HG03442 (cell line): ENCODE data around the gene OCA2.
"Not testable (repeated sequence)": the region's sequence is repeated elsewhere in the genome, so short reads cannot be mapped to it uniquely, and the experiment has no call there.

Experiments
- ATAC-seq: cut with Tn5 transposase; IDR thresholded peaks from one replicate; pipeline ENCODE4 v1.9.1; 2021; ENCODE audit warnings: mild to moderate bottlenecking, moderate library complexity; ENCODE audit not compliant: unreplicated experiment

The OCA2 gene

DNA sequence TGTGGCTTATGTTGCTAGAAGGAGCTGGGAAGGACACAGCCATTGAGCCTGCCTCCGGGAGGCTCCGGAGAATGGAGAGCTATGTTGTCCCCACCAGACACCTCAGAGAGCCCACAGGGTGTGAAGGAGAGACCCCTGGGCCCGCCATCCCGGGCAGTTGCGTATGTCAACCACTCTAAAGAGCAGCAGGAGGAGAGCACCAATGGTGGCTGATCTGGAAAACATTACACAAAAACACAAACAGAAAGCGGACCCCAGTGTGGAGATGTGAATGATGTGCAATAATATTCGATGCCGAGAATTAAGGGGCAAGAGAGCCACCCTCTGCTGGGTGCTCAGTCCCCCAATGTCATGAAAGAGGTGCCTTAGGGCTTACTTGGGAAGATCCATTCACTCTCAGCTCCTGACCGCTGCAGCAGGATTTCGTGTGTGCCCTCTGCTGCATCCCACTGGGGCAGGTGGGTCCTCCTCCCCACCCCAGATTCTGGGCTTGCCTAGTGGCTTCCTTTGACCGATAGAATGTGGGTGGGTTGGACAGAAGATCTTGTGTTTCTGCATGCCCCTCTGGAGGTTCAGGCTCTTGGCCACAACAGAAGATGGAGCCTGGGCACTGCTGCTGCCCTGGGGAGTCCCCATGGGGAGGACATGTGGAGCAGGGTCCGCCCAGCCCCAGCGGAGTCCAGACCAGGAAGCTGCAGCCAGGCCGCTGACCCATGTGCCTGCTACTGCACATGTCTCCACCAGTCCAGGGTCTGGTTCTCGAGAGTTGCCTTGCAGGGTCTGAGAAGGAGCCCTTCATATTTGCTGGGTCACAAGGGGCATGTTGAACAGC, 245.3 kb downstream of the OCA2 start:
- no peak for ATAC-seq

DNA sequence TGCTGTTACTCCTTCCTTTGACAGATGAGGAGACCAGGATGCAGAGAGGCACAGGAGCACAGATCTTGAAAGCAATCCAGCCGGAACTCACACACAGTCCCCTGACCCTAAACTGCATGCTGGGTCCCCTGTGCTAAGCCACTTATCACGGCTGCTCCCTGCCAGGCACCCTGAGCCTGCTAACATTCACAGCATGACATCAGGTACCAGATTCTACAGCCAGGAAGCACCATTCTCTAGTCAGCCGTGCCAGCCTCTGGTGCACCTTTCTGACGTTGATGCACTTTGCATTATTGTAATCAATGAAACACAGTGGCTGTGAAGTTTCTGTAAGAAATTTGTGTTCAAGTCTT, 247.3 kb downstream of the OCA2 start:
- no peak for ATAC-seq

DNA sequence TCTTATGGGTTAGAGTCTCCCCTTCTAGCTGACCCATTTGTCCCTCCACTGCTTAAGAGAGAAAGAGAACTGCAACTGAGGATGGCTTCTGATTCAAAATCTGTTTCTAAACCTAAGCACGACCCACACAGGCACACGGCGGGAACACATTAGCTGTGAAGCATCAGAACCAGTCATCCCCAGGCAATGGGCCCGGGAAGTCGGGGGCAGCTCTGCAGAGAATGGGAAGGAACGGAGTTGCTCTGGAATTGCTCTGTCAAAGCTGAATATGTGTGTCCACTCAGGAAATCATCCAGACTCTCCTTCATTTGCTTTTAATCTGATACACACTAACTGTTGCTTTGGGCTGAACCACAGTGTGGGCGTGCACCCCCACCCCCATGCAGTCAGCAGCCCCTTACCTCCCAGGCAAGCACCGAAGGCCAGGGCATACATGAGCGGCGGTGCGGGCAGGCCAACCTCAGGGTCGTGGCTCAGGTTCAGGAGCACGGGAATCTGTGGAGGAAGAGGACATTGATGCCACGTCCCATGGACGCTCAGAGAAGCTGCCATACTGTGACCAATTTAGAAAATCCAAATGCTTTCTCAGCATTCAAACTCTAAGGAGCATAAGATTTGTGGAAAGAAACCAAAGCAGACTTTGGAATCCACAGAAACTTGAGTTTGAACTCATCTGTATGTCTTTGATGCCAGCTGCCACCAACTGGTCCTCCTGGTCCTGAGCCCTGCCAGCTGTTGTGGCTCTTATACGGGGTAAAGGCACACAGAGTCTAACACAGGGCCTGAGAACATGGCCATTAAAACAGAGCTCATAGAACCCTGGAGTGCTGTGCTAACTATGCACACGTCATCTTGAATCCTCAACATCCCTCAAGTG, 247.9 kb downstream of the OCA2 start:
- no peak for ATAC-seq

DNA sequence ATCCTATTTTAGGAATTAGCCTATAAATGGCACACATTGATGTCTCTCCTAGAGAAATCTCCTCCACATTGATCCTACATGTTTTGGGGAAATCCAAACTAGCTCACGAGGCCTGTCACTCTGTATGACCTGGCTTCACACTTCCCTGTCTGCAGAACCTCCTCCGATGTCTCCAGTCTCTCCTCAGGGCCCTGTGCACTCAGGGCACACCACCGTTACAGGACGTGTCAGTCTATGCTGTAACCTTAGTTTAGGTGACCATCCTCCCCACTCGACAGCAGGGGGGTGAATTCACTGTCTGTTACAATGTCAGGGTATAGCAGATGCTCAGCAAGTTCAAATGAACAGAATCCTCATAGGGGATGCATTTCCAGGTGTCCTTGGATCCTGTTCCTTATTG, 249.1 kb downstream of the OCA2 start:
- no peak for ATAC-seq

DNA sequence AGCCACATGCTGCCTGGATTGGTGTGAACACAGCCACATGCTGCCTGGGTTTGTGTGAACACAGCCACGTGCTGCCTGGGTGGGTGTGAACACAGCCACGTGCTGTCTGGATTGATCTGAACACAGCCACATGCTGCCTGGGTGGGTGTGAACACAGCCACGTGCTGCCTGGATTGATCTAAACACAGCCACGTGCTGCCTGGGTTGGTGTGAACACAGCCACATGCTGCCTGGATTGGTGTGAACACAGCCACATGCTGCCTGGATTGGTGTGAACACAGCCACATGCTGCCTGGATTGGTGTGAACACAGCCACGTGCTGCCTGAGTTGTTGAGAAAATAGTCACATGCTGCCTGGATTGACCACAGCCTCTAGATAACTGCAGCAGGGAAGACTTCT, 250.2 kb downstream of the OCA2 start:
- not testable (repeated sequence) for ATAC-seq

DNA sequence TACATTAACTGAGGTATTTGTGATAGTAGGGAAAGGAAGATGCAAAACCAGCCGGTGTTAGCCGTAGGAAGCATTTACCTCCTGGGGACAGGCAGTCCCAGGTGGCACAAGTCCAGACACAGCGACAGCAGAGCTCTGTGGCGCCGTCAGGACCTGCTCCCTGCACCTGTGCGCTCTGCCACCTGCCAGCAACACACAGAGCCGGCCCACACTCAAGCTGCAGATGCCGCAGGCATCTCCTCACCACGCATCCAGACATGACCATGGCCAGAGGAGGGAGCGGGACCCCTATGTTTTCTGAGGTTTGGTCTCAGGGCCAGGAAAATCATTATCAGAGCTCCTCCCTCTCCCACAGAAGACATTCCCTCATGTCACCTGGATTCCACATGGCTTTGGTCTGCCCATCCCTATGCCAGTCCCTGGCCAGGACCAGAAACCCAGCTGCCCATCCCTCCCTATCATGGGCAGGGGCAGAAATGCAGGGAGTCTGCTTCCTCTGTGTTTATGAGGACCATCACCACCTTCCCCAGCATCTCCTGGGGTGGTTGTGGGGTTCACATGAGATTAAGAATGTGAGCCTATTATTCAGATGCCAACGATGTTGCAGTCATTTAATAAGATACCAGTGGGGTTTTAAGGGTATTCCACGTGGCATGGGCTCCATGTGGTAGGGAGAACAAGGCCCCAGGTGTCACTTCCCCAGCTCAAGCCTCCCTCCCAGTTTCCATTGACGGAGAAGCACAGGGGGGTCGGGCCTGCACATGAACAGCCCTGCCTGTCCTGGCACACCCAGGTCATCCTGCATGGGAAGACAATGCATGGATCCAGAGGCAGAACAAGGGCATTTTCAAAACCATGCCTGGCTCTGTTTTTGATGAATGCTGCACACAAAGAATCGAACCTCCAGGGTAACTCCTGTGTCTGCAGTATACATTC, 251.1 kb downstream of the OCA2 start:
- no peak for ATAC-seq

DNA sequence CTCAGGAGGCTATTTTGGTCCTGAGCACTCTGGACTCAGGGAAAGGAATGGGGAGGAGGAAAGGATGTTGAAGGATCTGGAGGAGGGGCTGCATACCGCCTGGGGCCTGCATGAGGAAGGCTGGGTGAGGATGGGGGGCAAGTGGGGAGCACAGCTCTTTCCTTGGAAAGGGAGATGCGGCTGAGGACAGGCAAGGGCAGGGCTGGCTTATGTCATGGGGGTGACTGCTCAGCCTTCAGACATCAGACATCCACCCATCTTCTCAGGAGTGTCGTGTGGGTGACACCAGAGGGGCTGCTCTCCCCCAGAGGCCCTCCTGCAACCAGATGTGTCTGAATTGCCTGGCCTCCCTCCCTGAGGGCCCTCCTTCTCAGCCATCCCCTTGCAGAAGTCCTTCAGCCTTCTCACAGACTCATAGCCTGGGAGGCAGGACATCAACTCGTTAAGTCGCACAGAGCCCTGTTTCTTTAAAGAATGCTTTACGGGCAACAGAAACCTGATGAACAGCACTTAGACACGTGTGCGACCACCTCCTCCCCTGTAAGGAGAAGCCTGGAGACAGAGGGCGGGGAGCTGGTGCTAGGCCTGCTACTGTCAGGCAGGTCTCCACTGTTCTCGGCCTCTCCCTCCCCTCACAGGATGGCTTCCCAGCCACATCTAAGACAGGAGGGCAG, 252.3 kb downstream of the OCA2 start:
- no peak for ATAC-seq

DNA sequence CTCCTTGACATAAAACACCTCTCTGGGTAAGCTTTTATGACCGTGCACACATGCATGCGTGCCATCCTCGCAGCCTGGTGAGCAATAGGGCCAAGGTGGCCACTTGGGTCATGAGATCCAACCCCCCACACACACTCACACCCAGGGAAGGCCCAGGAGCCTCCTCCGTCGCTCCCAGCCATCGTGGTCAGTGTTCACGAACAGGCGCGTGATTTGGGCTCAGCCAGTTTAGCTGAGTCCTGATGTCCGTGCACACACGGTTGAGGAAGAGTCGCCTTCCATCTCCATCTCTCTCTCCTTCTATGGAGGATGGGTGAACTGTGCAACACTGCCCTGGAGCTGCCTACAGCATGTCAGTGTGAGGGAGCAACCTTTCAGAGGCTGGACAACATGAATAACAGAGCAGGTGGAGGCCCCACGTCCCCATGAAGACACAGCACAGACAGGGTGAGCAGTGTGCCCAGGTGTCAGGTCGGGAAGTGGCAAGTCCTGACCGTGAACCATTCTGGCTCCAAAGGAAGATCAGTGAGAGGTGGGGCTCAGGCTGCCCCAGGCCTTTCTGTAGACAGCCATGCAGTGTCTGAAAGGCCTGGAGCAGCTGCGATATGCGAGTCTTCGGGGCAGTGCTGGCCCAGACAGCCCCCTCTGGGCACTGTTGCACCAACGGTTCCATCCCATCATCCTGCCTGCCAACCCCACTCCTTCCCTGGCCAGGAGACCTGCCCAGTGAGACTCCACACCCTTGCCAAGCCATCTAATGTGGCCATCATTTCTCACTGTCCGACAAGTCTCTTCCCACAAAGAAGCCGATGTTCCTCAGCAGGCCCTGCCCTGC, 253.4 kb downstream of the OCA2 start:
- no peak for ATAC-seq

DNA sequence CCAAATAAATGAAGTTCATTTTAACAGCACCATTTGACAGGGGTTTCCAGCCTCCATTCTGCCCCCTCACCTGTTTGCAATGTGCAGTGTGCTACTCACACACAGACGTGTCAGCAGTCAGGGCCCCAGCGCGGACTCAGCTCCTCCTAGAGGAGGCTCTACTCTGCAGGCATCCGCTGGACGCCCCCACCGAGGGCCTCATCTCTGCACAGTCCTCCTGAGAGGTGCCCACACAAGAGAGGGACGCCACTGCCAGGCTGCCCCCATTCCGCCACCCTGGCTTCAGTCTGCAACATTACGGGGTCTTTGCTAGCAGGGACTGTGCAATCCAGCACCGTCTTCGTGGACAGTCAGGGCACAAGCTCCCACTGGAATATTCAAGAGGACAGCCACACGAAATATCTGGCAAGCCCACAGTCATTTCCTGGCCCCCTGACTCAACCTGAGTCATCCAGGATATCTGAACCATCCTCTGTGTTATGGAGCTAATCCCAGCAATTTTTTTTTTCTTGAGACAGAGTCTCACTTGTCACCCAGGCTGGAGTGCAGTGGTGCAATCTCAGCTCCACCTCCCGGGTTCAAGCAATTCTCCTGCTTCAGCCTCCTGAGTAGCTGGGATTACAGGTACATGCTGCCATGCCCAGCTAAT, 255.0 kb downstream of the OCA2 start:
- ATAC-seq = no peak

DNA sequence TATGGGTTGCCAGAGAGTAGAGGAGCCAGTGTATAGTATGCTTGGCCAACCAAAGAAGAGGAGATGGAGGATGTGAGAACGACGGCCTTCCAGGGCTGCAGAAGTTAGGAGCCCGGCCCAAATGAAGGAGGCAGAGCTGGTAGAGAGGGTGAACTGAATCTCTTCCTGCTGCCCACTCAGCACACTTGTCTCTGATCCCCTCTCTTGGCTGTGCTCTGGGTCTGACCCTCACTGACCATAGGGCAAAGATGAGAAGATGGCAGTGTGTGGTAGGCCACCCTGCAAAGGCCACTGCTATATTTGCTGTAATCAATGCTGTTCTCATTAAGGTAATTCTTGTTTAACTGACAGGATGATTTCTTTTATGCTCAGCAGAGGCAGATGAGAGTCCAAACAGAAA, 256.0 kb downstream of the OCA2 start:
- no peak for ATAC-seq

DNA sequence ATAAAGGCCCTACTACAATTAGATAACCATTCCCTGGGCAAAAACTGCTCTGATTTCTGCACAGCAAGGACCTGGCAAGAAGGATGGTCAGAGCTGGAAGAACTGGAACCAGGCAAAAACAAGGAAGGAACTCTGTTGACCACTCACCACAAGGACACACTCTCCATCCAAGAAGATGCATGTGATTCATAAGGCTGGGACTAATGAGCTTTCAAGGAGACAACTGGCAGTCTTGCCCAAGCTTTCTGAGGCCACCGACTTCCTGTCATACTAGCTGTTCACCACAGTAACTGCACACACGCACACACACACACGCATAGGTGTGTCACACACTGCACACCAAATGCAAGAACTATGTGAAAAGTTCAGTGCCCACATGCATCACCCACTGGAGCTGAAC, 256.6 kb downstream of the OCA2 start:
- no peak for ATAC-seq

DNA sequence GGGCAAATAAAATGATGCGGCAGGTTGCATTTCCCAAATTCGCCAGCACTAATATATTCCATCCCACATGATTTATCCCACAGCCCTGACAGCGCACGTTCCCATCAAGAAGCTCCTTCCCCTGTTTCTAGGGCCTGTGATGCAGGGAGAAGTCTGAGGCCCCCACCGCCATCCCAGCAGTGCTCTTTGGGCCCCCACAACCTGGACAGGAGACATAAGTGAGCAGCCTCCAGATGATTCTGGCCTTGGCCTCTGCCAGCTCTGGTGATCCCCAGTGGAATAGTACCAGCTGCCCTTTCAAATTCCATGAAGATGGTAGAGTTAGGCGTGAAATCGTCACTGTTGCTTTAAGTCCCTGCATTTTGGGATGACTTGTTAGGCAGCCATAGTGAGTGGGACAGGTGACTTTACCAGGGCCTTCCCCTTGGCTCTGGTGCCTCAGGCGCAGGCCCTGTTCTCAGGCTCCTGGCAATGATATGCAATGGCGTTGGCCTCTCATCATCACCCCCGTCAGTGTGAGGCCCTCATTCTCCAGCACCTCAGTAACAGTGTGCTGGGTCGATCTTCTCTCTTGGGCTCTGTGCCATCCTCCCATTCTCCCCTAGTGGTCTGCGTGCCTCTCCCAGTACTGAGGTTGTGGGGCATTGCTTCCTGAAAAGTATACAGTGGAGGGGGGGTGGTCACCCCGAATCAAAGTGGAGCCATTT, 263.7 kb downstream of the OCA2 start:
- ATAC-seq = no peak

DNA sequence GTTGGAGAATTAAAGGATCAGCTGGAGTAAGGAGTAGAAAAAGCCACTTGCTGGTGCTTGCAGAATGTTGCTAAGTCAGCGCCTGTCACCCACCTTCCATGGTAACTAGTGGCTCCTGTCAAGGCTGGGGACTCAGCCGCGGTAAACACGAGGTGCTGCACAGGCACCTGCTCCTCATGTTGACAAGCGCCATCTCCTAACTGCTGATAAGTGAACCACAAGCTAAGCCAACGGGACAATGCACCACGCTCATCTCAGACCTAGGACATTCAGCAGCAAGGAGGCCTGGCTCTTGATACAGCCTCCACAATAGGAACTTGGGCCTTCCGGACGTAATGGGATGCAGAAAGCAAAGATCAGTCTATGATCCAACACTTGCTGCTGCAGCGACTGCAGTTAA, 264.4 kb downstream of the OCA2 start:
- no peak for ATAC-seq

DNA sequence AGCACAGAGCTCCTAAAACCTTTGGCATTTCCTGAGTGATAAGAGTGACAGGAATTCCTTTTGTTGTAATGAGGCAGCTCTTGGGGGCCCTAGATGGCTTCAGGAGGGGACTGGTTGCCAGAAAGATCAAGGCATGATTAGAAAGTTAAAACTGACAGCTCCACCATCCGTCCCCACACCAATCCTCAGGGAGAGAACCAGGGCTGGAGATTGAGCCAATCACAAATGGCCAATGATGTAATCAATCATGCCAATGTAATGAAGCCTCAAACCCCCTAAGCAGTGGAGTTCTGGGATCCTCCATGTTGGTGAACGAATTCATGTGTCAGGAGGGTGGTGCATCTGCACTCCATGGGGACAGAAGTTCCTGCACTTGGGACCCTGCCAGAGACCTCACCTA, 265.1 kb downstream of the OCA2 start:
- no peak for ATAC-seq

DNA sequence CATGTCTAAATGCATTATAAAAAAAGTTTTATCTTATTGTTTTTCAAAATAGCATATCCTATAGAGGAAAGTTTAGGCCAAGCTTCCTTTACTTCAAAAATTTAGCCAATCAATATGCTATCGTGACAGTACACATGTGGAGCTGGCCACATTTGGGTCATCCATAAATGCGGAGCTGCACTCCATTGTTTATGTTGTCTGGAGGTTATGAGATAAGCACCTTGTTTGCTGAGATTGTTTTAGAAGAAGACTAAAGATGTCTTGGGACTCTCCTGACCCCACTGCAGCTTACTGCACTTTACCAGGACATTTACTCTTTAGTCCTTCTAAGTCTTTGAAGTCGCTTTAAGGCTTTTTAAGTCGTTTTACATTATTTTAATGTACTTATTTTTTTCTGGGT, 265.9 kb downstream of the OCA2 start:
- ATAC-seq = no peak

DNA sequence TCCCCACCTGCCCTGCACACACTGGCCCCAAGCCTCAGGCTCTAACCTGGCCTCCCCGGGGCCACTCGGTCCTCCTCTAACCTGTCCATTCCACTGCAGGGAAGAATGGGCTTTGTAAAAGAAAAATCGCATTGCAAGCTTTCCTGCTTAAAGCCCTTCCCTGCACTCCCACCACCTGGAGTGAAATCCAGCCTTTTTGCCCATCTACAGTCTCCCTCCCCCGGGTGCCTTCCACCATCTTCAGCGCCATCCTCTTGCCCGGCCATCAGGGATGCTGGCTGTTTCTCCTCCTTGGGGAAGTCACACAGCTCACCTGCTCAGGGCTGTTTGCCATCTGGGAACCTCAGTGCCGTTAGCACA, 266.9 kb downstream of the OCA2 start:
- no peak for ATAC-seq

DNA sequence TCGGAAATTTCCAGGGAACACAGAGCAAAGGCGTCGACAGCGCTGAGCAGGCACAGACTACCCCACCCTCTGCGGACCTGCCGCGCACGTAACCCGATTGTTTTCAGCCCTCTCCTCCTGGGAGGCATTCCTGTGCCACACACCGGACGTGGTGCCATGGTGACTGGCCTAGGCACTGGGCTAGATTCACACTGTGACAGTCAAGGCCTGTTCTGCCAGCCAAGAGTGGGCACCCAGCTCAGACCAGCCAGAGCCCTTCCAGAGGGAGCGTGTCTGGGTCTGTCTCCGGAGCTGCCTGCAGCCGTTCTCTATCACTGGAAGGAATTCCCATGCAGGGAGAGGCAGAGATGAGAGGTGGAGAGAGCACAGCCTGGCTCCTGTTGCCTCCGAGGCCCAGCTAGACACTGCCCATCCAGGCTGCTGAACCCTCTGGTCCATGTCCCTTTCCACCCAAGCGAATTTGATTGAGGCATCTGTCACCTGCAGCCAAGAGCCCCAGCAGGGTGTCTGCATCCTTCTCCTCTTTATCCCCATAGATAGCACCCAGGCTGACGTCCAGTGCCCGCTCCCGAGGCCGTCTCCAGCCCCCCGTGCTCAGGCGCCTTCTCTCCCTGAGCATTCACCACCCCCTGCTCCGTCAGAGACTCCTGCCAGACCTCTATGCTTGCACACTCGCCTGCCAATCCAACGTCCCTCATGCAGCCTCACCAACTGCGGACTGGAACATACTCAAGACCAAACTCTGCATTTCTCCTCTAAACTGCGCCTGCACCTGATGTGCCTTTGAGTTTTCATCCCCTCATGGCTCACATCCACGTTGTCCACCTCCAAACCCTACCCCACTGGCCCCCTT, 267.5 kb downstream of the OCA2 start:
- no peak for ATAC-seq

DNA sequence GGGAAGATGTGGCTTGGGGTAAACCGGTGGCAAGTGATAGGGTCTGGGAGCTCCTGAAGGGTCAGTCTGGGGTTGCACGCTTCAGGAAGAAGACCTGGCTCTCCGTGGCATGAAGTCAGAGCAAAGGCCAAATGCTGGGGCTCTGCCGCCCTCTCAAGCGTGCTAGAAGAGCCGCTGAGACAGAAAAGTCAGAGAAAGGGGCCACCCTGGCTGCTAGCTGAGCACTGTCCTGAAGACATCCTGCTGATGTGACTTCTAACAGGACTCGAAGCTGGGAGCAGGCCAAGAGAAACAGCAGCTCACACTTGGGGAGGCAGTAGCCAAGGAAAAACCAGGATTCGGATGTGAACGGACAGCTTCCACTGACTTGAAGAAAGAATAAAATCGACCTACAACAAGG, 270.4 kb downstream of the OCA2 start:
- no peak for ATAC-seq
